Dedifferentiated amniotic fluid mesenchymal stem cell (primary cell): ENCODE measurements around the gene UBE2V1.
"Not testable (repeated sequence)": the region's sequence is repeated elsewhere in the genome, so short reads cannot be mapped to it uniquely, and the experiment has no call there.

Experiments
- DNase-seq: peaks from one replicate; pipeline ENCODE4 v3.0.0-alpha.2; 2016; ENCODE audit errors: extremely low spot score

Gene UBE2V1

DNA sequence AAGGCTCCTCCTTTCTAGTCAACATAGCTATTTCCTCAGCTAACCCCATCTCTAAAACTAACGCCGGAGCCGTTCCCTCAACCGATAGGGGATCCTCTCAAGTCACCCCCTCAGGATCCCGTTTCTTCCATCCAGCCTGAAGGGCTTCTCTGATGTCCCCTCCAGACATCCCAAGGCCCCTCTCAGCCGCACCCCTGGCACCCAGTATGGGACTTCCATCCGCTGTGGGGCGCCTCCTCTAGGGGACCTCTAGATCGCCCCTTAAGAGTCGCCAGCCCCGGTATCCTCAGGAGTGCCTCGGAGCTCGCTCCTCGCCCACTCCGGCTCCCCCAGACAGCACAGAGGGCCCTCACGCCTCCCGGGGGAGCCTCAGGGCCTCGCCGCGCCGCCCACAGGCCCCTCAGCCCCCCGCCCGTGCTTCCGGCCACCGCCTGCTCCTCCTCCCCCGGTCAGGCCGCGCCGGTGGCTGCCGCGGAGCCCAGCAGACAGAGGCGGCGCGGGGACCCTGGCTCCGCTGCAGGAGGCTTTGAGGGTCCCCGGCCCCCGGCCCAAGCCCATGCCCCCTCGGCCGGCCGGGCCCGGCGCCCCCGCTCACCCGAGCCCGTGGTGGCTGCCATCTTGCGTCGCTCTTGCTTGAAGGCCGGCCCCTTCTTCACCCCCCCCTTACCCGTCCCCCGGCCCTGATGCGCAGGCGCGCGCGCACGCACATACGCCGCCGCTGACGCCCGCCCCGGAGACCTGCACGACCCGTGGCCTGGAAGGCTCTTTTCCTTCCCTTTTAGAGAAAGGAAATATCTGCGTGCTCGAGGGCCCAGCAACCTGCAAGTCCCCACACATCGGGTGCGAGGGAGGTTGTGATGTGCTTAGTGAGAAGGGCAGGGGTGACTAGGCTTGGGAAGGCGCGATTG lies at the start of gene UBE2V1:
TSS of gene UBE2V1 (minus strand) at position 639 of the 908 bp plus-strand sequence. CDS start at position 617, 22 bp downstream.
- peak; percentile 74 for DNase-seq

DNA sequence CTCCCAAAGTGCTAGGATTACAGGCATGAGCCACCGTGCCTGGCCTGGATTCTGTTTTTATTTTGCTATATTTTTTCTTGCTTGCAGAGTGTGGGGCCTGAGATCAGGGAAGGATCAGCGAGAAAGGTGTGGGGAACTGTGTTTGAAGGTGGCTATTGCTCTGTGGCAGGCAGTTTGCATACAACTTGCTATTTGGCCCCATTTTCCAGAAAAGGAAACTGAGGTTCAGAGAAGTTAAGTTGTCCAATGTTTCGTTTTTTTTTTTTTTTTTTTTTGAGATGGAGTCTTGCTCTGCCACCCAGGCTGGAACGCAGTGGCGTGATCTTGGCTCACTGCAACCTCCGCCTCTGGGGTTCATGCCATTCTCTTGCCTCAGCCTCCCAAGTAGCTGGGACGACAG lies 48.5 kb upstream of the UBE2V1 start:
- DNase-seq: not testable (repeated sequence)

DNA sequence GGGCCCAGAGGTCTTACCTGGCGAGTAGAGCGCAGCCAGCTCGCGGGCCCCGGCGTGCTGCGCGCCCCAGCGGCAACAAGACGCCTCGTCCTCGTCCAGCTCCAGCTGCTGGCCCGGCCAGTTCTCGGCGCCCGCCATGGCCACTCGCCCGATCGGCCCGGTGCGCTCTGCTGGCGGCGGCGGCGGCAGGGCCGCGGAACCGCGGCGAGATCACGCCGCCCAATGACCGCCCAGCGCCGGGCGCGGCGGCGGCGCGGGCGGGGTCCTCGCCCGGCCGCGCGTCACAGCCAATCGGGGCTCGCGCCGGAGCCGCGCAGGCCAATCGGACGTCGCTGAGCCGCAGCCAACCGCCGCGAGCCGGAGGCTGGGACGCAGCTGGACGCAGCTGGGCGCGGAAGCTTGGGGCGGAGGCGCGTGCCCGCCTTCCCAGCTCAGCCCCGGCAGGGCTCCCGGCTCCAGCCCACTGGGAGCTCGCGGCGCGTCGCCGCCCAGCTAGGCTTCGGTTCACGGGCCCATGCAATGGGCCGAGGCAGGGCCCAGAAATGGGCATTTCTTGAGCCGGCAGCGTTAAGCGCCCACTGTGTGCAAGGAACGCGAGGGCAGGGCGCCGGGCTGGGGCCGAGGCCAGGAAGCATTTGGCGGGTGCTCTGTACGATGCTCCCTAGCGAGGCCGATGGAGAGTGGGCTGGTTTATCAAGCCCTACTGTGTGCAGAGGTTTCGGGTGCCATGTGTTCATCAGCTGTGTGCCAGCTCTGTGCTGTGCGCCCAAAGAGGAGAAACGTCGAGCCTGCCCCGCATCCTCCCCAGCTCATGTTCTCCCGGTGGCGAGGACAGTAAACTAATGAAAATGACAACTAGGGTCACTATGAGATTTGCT lies 40.8 kb upstream of the UBE2V1 start, which contains the start of gene PEDS1:
TSS of gene PEDS1 (minus strand) at position 224 of the 878 bp plus-strand sequence. CDS start at position 138, 86 bp downstream.
- peak; percentile 84 for DNase-seq

DNA sequence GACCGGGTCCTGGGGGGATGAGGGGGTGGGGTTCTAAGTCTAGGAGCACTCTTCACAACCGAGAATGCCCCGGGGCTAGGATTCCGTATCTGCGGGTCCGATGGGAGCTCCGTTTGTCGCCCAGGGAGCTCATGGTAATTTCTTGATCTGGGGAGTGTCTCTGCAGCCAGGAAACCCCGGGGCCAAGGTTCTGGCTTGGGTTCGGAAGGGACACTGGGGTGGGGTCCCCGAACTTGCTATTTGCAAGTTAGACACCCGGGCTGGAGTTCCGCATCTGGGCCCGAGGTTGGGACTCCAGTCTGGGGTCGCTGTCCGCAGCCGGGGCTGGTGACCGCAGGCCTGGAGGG lies 40.2 kb upstream of the UBE2V1 start:
- DNase-seq: no peak

DNA sequence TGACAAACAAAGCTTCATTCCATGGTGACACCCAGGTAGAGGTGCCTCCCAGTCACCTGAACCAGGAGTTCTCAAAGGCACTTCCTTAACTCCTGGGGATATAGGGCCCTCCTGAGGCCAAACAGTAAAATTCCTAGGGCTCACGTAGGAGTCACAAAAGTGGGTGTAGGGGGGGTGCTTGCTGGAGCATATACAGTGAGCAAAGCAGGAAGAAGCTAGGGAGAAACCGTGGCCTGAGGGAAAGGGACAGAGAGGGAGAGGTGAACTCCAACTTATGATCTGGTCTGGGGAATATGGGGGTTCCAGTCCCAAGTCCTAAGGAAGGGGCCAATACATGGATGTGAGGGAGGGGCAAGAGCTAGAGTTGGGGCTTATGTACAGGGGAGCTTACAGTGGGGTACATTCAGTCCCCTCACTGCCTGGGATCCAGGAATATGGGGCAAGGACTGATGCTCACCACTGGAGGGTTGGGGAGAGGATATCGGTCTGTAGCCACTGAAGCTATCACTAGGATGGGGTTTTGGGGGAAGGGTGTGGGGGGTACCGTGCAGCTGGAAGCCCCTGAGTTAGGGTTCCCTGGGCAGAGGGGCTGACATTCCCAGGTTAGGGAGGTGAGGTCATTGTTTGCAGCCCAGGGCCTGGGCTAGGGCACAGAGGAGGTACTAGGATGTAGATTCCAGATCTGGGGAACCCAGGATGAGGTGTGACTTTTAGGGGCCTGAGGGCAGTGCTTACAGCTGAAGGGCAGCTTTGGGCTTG lies 39.6 kb upstream of the UBE2V1 start:
- no peak for DNase-seq

DNA sequence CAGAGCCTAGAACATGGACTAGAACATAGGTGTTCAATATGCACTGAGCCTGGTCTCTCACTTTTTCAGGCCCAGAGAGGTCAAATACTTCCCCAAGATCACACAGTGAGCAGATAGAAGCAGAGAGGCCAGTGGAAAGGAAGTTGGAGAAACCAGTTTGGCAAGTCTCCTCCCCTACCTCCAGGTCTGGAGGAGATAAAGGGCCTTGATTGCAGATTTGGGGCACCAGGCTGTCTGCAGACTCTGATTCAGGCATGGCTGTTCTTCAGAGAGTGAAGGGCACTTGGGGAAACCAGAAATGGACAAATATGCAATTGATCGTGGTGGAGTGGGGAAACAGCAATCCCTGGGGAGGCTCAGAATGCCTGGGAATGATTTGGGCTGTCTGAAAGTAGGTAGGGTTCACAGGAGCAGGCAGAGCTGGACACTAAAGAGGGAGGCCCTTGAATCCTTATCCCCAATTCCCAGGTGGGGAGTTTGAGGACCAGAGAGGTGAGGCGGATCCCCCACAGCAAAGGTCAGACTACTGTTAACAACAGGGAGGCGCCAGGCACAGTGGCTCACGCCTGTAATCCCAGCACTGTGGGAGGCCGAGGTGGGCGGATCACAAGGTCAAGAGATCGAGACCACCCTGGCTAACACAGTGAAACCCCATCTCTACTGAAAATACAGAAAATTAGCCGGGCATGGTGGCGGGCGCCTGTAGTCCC lies 38.2 kb upstream of the UBE2V1 start:
- no peak for DNase-seq

DNA sequence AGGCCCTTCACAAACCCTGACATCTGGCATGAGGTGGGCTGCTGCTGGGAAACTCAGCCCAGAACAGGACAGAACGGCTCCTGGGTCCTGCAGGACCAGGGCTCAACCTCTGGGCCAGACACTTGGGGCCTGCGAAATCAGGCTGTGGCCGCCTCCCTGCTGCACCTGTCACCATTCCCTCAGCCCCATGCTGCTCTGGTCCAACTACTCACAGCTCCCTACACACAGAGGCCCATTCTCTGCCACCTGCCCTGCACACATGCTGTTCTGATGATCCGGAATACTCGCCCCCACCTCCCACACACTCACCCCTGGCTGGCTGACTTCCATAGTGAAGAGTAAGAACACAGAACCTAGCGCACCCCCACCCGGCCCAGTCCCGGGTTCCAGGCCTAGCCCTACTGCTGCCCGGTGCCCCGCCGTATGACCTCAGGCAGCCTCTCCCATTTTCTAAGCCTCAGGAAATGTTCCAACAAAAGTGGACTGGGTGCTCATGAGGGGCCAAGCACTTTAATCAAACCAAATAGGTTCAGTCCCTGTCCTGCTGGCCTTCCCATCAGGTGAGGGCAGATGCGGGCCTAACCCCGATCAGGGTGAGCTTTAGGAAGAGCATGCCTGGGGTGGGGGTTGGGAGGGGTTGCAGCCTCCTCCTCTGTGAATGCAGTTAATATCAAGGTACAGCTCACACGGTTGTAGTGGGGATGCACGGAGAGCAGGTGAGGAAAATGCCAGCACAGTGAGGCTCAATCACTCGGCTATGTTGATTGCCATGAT lies 36.7 kb upstream of the UBE2V1 start:
- no peak for DNase-seq

DNA sequence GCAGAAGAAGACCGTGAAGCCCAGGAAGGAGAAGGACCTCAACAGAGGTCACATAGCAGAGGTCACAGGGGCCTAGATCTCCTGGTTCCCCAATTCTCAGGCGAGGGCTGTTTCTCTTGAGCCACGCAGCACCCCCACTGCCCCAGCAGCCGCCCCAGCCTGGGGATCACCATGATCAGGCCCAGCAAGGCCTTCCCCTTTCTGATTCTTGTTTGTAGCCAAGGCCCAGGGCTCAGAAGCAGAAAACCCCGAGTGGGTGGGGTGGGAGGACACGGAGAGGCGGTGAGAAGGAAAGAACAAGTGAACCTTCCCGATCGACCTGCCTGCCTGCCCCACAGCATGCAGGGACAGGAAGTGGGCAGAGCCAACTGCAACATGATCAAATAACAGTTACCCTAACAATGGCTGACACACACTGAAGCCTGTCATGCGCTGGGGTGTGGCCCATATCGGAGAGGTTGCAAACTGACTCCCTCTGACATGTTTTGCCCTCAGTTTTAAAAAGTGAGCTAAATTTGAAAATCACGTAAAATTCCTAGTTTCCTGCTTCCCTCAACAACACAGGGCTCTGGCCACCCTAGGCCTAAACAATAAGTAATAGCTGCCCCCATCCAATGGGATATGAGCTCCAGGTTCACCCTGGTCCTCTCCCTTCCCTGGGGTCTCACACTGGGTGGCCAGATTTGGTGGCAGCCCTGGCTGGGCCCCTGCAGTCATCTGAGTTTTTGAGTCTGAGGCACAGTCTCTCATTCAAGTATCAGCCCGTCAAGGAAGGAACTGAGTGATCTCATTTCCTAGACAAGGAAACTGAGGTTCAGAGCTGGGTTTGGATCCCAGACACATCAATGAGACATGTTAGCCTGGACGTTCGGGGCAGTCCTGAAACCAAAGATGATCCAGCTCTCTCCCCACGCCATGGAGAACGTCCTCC lies 34.0 kb upstream of the UBE2V1 start:
- DNase-seq: peak; percentile 19

DNA sequence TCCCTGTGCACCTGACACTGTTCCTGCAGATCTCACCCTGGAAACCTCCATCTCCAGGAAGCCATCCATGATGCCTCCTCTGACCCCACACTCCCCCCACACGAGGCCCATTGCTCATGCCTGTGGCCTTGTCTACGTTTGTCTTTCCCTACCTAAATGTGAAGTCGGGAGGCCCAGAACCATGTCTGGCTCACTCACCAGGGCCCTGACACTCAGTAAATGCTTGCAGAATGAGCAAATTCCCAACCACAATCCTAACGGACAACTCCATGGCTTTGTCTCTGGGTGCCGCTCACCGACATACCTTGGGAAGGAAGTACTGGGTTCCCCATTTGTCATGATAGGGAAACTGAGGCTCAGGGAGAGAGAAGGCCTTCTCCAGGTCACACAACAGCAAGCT lies 33.3 kb upstream of the UBE2V1 start:
- DNase-seq: no peak

DNA sequence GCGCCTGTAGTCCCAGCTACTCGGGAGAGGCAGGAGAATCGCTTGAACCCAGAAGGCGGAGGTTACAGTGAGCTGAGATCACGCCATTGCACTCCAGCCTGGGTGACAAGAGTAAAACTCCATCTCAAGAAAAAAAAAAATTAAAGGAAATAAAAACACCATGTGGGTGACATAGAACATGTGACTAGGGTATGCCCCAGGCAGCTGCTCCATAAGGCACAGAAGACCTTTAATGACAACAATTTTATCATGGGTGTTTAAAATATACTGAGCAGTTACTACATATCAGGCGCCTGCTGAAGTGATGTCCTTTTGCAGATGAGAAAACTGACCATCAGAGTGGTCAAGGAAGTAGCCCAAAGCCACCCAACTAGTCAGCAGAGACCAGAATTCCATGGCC lies 32.6 kb upstream of the UBE2V1 start:
- DNase-seq: no peak

DNA sequence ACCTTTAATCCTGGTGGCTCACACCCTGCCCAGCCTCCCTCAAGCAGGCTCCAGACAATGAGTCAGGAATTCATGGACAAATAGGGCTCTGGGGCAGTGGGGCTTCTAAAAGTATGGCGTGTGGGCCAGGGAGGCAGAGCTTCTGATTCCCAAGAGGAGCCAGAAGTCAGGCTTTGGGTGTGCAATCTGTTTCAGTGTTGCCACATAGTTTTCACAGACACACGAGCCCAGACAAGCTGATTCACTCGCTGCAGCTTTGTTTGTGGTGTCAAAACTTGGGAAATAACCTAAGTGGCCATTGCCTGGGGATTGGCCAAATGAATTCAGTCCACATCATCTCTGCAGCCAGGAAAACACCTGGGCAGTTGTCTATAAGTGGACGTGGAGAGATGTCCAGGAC lies 31.4 kb upstream of the UBE2V1 start:
- peak; percentile 95 for DNase-seq

DNA sequence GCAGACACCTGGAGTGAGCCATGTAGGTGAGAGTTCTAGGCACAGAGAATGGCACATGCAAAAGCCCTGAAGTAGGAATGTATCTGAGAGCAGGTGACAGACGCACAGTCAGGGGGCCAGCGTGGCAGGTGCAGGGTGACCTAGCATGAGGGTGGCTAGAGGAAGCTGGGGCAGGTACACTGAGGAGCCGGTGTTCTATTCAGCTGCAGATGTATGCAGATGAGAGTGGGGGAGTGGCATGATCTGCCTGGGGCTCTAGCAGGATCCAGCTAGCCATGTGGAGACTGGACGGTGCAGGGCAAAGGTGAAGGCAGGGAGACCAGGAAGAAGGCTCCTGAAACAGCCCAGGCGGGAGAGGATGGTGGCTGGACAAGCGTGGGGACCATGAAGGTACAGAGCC lies 29.9 kb upstream of the UBE2V1 start:
- no peak for DNase-seq

DNA sequence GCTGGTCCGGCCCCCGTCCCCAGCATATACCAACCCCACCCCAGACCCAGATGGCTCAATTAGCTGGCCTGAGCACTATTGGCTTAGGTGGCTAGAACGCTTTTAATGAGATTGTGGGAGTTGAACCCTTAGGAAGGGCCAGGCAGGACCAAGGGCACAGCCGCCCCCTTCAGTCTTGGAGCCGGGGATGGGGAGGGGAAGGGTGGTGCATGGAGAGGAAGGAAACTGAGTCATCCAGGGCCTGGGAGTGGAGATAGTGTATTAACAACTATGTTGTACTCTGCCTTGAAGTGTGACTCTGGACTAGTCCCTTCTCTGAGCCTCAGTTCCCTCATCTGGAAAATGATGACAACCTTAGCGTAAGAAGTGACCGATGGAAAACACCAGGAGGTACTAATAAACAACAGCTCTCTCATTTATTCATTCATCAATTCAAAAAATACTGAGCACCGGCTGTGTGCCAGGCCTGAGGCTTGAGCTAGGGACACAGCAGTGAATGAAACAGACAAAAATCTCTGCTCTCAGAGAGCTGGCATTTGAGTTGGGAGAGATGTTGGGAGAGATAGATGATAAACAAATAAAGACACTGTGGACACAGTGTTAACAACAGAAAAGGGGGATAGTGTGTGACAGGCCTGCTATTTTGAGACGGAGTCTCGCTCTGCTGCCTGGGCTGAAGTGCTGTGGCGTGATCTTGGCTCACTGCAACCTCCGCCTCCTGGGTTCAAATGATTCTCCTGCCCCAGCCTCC lies 29.0 kb upstream of the UBE2V1 start:
- DNase-seq: no peak

DNA sequence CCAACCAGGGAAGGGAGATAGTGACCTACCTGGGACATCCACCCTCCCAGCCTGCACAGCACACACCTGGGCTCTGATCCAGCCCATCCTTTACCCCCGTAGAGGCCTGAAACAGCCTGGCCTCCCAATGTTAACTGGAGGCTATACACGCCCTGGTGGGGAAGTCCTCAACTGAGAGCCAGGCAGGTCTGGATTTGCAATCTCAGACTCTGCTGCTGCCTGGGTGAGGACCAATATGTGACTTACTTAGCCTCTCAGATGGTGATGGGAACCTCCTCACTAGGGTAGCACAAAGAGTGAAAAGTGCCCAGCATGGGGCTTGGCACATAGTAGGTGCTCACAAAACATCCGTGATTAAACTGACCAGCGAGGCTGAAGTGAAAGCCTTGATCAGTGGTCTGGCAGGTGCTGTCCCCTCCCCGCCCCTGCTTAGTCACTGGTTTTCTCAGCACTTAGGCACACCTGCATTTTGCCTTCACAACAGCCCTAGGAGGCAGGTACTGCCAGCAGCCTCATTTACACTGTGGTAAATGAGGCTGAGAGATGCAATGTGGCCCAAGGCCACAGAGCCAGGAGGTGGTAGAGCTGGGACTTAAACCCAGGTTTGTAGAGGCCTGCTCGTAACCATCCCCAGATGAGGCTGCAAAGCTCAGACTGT lies 28.2 kb upstream of the UBE2V1 start:
- no peak for DNase-seq

DNA sequence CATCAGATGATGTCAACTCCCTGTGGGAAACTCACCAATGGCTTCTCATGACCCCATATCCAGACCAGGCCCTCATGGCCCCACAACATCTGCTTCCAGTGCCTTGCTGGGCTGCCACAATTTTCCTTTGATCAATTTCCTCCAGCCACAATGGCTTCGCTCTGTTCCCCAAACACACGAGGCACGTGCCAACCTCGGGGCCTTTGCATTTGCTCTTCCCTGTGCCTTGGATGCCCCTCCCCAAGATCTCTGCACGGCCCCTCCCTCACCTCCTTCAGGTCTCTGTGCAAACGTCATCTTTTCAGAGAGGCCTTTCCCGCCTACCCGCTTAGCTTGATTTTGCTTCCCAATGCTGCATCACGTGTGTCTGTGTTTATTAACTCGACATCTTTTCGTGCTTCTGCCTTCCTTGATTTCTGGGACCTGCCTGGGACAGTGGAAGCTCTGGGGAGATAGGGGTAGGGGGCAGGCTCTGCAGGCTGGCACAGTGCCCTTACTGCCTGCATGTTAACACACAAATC lies 27.4 kb upstream of the UBE2V1 start:
- no peak for DNase-seq

DNA sequence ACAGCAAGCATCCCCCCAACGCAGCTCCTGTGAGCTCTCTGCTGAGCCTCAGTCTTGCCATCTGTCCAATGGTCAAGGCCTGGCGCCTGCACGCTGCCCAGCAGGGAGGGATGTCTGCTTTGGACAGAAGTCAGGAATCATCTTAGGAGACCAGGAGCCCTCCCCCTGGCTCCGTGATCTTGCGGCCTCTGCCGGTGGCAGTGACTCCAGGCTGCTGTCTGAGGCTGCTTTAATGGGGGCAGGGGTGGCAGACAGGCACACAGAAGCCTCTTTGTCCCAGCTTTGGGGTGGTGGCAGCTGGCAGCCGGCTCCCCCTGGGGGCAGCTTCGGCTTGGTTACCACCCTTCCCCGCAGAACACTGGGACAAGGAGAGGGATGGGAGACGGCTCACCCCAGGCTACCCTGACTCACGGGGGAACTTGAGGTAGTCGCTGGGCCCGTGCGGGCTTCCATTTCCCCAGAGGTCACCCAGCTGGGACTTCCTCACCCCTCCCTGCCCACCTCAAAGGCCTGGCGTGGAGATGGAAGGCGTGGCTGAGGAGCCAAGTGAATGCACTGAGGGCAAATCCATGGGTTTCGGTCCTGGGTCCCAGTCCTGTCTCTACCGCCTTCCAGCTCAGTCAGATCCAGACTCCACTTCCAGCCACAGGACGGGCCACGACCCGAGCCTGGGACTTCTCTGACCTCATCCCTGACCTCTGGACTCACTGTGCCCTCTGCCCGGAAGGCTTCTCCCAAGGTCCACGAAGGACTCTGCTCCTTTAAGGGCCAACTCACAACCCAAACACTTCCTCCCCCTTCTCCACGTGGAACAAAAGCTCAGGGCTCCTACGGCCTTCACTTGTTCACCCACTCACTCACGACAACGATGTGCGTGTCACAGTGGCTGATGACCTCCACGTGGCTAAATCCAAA lies 25.8 kb upstream of the UBE2V1 start:
- no peak for DNase-seq

DNA sequence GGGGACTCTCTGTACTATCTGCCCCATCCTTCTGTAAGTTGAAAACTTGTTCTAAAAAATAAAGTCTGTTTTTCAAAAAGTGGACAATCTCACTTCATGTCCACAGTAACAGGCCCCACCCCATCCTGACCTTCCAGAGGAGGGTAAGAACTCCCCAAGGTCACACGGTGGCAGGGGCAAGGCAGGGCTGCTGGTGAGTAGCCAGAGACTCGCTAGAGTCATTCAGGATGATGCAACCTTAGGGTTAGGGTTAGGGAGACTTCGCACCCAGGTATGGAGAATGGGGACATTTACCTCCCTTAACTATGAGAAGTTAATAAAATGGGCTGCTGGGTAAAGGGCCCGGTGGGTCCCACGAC lies 25.1 kb upstream of the UBE2V1 start:
- no peak for DNase-seq
